Gastroesophageal sphincter (tissue), 3 donors: Measurements from ENCODE around the gene CCT6B.

ENCODE experiments used
- POLR2A ChIP-seq, 2 donors: fragments of 450-650 bp; IDR thresholded peaks; one replicate each; pipeline ENCODE4 v1.6.1; 2017; ENCODE audit warnings: antibody characterized with exemption in 2 of 2, mild to moderate bottlenecking in 2 of 2, moderate library complexity in 1 of 2
- TF ChIP-seq, protein P1 (sequence below), 4 experiments: fragments of 200-600 bp in 2 of 4; fragments of 450-650 bp in 2 of 4; sonication (generic) in 1 of 4; IDR thresholded peaks; one replicate each; pipeline ENCODE4 v1.5.1; 2017 to 2019; ENCODE audit warnings: antibody characterized with exemption in 4 of 4, mild to moderate bottlenecking in 2 of 4, moderate library complexity in 2 of 4

DNA sequence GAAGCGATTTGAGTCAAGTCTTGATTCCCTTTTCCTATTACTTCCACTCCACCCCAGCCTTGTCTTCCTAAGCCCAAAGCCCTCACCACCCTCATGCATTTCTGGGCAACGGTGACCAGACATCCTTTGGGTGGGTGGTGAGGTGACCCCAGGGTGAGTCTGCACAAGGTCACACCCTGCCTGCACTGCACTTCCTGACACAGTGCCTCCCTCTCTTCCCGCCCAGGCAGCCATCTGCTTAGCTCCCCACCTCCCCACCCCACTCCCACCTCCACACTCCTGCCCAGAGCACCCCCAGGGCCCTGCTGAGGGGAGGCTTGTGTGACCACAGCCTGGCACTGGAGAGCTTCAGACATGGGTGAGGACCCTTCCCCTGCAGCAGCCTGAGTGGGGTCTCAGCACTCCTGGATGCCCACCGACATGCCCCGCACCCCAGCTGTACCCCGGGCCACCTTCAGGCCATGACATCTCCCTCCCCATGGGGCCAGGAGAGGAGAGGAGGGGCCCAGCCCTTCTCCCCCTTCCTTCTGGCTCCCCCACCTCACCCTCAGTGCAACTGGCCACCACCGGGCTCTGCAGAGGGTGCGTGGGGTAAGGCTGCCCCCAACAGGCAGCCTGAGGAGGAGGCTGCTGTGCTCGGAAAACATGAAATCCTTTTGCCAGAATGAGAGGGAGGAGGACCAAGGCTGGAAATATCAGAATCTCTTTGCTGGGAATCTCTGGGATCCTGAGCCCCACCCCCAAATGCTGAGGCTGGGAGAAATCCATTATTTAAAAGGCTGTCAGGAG lies 68.6 kb downstream of the CCT6B start:
- TF ChIP-seq, protein P1, sequence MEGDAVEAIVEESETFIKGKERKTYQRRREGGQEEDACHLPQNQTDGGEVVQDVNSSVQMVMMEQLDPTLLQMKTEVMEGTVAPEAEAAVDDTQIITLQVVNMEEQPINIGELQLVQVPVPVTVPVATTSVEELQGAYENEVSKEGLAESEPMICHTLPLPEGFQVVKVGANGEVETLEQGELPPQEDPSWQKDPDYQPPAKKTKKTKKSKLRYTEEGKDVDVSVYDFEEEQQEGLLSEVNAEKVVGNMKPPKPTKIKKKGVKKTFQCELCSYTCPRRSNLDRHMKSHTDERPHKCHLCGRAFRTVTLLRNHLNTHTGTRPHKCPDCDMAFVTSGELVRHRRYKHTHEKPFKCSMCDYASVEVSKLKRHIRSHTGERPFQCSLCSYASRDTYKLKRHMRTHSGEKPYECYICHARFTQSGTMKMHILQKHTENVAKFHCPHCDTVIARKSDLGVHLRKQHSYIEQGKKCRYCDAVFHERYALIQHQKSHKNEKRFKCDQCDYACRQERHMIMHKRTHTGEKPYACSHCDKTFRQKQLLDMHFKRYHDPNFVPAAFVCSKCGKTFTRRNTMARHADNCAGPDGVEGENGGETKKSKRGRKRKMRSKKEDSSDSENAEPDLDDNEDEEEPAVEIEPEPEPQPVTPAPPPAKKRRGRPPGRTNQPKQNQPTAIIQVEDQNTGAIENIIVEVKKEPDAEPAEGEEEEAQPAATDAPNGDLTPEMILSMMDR (IDR thresholded peaks at IDR 0.05): no peak
- TF ChIP-seq POLR2A (IDR thresholded peaks at IDR 0.05): no peak
